AG08395 (cell line): ENCODE results near the gene TMEM176A.

Source experiments
- DNase-seq: peaks from one replicate; pipeline ENCODE4 v3.0.0; 2012; ENCODE audit warnings: mixed read lengths, low spot score

TMEM176A gene

GRCh38 chr7:150820148-150820547 is 19.6 kb downstream of the TMEM176A start:
- no peak for DNase-seq

- no peak for DNase-seq
These were observed 20.1 kb downstream of the TMEM176A start for GRCh38 chr7:150820578-150821198.

- no peak for DNase-seq
These were observed 22.5 kb downstream of the TMEM176A start for GRCh38 chr7:150823043-150823442.

GRCh38 chr7:150823484-150824126 is 23.0 kb downstream of the TMEM176A start:
- no peak for DNase-seq

- DNase-seq: no peak
These were observed 24.0 kb downstream of the TMEM176A start for GRCh38 chr7:150824379-150825177.

GRCh38 chr7:150826061-150826849 is 25.7 kb downstream of the TMEM176A start:
- DNase-seq: no peak

- DNase-seq: no peak
These were observed 27.8 kb downstream of the TMEM176A start for GRCh38 chr7:150828384-150828783.

GRCh38 chr7:150829426-150829825 is 28.9 kb downstream of the TMEM176A start:
- no peak for DNase-seq

- DNase-seq: no peak
These were observed 30.4 kb downstream of the TMEM176A start for GRCh38 chr7:150830937-150831336.

- DNase-seq: no peak
These were observed 31.3 kb downstream of the TMEM176A start for GRCh38 chr7:150831851-150832250.

GRCh38 chr7:150835019-150835418 is 34.5 kb downstream of the TMEM176A start:
- no peak for DNase-seq

GRCh38 chr7:150835702-150836280 is 35.2 kb downstream of the TMEM176A start:
- no peak for DNase-seq

- no peak for DNase-seq
These were observed 38.5 kb downstream of the TMEM176A start for GRCh38 chr7:150838965-150839650.

- DNase-seq: no peak
These were observed 41.4 kb downstream of the TMEM176A start for GRCh38 chr7:150842018-150842417.

- DNase-seq: no peak
These were observed 42.1 kb downstream of the TMEM176A start for GRCh38 chr7:150842716-150843115.

GRCh38 chr7:150845421-150845861 is 44.9 kb downstream of the TMEM176A start:
- DNase-seq: no peak

GRCh38 chr7:150846291-150847115 is 45.9 kb downstream of the TMEM176A start:
- no peak for DNase-seq

- no peak for DNase-seq
These were observed 47.0 kb downstream of the TMEM176A start for GRCh38 chr7:150847536-150847935.

- DNase-seq: no peak
These were observed 47.5 kb downstream of the TMEM176A start for GRCh38 chr7:150848111-150848510.

GRCh38 chr7:150848561-150849115 is 48.1 kb downstream of the TMEM176A start:
- no peak for DNase-seq
